ENCODE data around the gene PPARG. TPM values are rescaled to one million over a fixed set of nuclear protein-coding genes. Genes with fewer than 3 reads are reported as not detected.

The PPARG gene
- total and polyA plus RNA-seq, 2 of the 13 experiments (the other 11 are each of a cell fraction or from before 2014, with no cell fraction given), result 13.9 to 58.3 TPM

DNA sequence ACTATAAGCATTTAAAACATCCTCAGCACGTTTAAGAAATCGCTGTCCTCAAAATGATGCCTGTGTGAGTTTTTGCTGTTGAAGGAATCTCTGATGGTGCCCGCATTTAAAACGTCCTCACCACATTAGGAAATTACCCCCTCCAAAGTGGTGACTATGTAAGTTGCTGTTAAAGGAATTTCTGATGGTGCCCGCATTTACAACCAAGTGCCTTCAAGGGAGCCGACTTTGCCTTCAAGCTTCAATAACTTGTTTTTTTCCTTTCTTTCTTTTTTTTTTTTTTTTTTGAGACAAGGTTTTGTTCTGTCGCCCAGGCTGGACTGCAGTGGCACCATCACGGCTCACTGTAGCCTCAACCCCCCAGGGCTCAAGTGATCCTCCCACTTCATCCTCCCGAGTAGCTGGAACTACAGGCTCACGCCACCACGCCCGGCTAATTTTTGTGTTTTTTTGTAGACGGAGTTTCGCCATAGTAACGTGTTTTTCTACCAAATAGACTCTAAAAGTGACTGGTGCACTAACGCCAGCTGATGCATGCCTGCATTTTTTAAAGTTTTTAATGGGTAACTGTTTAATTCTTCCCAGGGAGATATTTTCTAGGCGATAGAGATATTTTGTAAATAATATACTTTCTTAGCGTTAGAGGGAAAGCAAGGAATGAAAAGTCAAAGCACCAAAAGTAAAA, 176.4 kb downstream of the PPARG start (continued):
- TF ChIP-seq, protein P1, sequence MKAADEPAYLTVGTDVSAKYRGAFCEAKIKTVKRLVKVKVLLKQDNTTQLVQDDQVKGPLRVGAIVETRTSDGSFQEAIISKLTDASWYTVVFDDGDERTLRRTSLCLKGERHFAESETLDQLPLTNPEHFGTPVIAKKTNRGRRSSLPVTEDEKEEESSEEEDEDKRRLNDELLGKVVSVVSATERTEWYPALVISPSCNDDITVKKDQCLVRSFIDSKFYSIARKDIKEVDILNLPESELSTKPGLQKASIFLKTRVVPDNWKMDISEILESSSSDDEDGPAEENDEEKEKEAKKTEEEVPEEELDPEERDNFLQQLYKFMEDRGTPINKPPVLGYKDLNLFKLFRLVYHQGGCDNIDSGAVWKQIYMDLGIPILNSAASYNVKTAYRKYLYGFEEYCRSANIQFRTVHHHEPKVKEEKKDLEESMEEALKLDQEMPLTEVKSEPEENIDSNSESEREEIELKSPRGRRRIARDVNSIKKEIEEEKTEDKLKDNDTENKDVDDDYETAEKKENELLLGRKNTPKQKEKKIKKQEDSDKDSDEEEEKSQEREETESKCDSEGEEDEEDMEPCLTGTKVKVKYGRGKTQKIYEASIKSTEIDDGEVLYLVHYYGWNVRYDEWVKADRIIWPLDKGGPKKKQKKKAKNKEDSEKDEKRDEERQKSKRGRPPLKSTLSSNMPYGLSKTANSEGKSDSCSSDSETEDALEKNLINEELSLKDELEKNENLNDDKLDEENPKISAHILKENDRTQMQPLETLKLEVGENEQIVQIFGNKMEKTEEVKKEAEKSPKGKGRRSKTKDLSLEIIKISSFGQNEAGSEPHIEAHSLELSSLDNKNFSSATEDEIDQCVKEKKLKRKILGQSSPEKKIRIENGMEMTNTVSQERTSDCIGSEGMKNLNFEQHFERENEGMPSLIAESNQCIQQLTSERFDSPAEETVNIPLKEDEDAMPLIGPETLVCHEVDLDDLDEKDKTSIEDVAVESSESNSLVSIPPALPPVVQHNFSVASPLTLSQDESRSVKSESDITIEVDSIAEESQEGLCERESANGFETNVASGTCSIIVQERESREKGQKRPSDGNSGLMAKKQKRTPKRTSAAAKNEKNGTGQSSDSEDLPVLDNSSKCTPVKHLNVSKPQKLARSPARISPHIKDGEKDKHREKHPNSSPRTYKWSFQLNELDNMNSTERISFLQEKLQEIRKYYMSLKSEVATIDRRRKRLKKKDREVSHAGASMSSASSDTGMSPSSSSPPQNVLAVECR (CRISPR knock-in tag; IDR thresholded peaks at IDR 0.05; ENCODE audit: borderline replicate concordance), result no peak
- no peak for TF ChIP-seq RXRB (CRISPR knock-in tag; IDR thresholded peaks at IDR 0.05; ENCODE audit: borderline replicate concordance)

DNA sequence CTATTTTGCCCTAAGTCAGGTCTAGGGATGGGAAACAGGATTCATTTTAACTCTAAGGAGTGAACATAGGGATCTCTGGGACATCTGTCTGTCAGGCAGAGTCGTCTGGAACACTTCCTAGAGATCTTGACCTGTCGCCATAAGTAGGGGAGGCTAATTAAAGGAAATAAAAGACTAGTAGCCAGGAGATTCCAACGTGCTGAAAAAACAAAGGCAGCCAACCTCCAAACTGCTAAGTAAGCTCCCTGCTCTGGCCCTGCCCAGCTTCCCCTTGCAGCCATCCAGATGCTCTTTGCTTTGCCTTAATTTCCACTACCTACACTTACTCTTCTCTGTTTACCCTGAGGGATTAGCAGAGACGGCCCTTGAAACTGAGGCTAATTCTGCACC, 177.0 kb downstream of the PPARG start:
- DNase-seq (ENCODE audit: low spot score), result no peak
- no peaks in the 10 kb centered on the region for H4K20me1 ChIP-seq (ENCODE audit: insufficient read depth, low read length)
- no peak overlapping the region for H3K9ac ChIP-seq (ENCODE audit: insufficient read depth, low read depth, low read length)
- H3K9me3 ChIP-seq (ENCODE audit: low read length), result no peaks in the 10 kb centered on the region
- no peaks in the 10 kb centered on the region for H3K36me3 ChIP-seq (replicated peaks in 1 of 2; ENCODE audit: control insufficient read depth in 1 of 2, insufficient read depth in 2 of 2, low read length in 2 of 2)
- no peak overlapping the region for H3K27ac ChIP-seq (ENCODE audit: extremely low read length, insufficient read depth, low read length)
- FAIRE-seq, result no peak
- no peaks in the 10 kb centered on the region for H3K79me2 ChIP-seq (ENCODE audit: insufficient read depth, low read length)
- CTCF ChIA-PET (ENCODE audit: low intra/inter-chr PET ratio, low total read pairs), result no interaction called here
- H3K4me1 ChIP-seq (ENCODE audit: insufficient read depth, low read length), result peaks cover 40% of the 10 kb centered on the region
- POLR2A ChIA-PET, result no interaction called here
- WGBS (ENCODE audit: low lambda C conversion rate), result 78% methylated on average over 4 of the region's 4 CpGs
- BruUV-seq (replicated peaks), result no TSS peak
- no peak overlapping the region for H2AFZ ChIP-seq (ENCODE audit: low read length)
- in situ Hi-C loops (cut with HindIII; ENCODE audit: extremely low pct_ligation_motif_present, low pct_unique_long_range_greater_than_20kb) (no loop called here), intact Hi-C loops (cut with micrococcal nuclease; ENCODE audit: unreplicated experiment) (no loop called here)
- H3K4me2 ChIP-seq (ENCODE audit: low read depth, low read length), result no peak overlapping the region
- ATAC-seq, result no peak
- H3K27me3 ChIP-seq (ENCODE audit: control insufficient read depth in 1 of 2, insufficient read depth in 2 of 2, low read length in 2 of 2), result no peaks in the 10 kb centered on the region
- H3K4me3 ChIP-seq (replicated peaks in 1 of 3; ENCODE audit: insufficient read depth in 1 of 3, low read depth in 2 of 3, low read length in 3 of 3), result no peak overlapping the region
- TF ChIP-seq ZNF441 (CRISPR knock-in tag; IDR thresholded peaks at IDR 0.05; ENCODE audit: borderline replicate concordance), result no peak
- TF ChIP-seq ZMAT3 (CRISPR knock-in tag; conservative IDR thresholded peaks at IDR 0.05), result no peak
- TF ChIP-seq NFE2L1 (CRISPR knock-in tag; IDR thresholded peaks at IDR 0.05; ENCODE audit: borderline replicate concordance), result no peak
- TF ChIP-seq, protein P2, sequence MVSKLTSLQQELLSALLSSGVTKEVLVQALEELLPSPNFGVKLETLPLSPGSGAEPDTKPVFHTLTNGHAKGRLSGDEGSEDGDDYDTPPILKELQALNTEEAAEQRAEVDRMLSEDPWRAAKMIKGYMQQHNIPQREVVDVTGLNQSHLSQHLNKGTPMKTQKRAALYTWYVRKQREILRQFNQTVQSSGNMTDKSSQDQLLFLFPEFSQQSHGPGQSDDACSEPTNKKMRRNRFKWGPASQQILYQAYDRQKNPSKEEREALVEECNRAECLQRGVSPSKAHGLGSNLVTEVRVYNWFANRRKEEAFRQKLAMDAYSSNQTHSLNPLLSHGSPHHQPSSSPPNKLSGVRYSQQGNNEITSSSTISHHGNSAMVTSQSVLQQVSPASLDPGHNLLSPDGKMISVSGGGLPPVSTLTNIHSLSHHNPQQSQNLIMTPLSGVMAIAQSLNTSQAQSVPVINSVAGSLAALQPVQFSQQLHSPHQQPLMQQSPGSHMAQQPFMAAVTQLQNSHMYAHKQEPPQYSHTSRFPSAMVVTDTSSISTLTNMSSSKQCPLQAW (CRISPR knock-in tag; IDR thresholded peaks at IDR 0.05), result no peak
- no peak for TF ChIP-seq ZC3H13 (CRISPR knock-in tag; IDR thresholded peaks at IDR 0.05)
- TF ChIP-seq, protein P3, sequence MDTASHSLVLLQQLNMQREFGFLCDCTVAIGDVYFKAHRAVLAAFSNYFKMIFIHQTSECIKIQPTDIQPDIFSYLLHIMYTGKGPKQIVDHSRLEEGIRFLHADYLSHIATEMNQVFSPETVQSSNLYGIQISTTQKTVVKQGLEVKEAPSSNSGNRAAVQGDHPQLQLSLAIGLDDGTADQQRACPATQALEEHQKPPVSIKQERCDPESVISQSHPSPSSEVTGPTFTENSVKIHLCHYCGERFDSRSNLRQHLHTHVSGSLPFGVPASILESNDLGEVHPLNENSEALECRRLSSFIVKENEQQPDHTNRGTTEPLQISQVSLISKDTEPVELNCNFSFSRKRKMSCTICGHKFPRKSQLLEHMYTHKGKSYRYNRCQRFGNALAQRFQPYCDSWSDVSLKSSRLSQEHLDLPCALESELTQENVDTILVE (CRISPR knock-in tag; IDR thresholded peaks at IDR 0.05), result no peak
- TF ChIP-seq, protein P4, sequence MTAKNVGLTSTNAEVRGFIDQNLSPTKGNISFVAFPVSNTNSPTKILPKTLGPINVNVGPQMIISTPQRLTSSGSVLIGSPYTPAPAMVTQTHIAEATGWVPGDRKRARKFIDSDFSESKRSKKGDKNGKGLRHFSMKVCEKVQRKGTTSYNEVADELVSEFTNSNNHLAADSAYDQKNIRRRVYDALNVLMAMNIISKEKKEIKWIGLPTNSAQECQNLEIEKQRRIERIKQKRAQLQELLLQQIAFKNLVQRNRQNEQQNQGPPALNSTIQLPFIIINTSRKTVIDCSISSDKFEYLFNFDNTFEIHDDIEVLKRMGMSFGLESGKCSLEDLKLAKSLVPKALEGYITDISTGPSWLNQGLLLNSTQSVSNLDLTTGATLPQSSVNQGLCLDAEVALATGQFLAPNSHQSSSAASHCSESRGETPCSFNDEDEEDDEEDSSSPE (CRISPR knock-in tag; IDR thresholded peaks at IDR 0.05), result no peak
- TF ChIP-seq ZNF569 (CRISPR knock-in tag; IDR thresholded peaks at IDR 0.05; ENCODE audit: borderline replicate concordance), result no peak
- TF ChIP-seq ISX (CRISPR knock-in tag; conservative IDR thresholded peaks at IDR 0.05), result no peak
- TF ChIP-seq BRCA1 (CRISPR knock-in tag; IDR thresholded peaks at IDR 0.05), result no peak

Data from HepG2 (cell line).